ENCODE measurements around the gene ANO9. TPM values are rescaled to one million over a fixed set of nuclear protein-coding genes. Genes with fewer than 3 reads are reported as not detected.

ANO9 gene
- total RNA-seq, 3 donors from 2014 or later: 0.32 to 14.2 (median 9.8) TPM

GRCh38 chr11:449889-450808 is 8.3 kb upstream of the ANO9 start, which contains the start of gene PTDSS2:
PTDSS2 (plus strand) TSS chr11:450279; CDS start chr11:450456, 177 bp downstream.
- peaks cover 0 to 4% of the 10 kb centered on the region in 2 donors for H3K4me1 ChIP-seq
- H3K27me3 ChIP-seq: no peaks in the 10 kb centered on the region
- peak; percentile 81 to 89 (median 86) for TF ChIP-seq POLR2AphosphoS5 (IDR thresholded peaks at IDR 0.05)
- TF ChIP-seq POLR2A (IDR thresholded peaks at IDR 0.05): peak; percentile 84
- TF ChIP-seq CTCF (IDR thresholded peaks at IDR 0.05): no peak
- peak; percentile 94 to 96 for DNase-seq (ENCODE audit: low spot score in 2 of 2)
- intact Hi-C loops (cut with DNase I; ENCODE audit: low total_unique reads): loop anchor here (10.0 kb wide), 1 partner anchor 145 kb away; the partner anchor contains the start of gene IFITM2
- no peaks in the 10 kb centered on the region for H3K36me3 ChIP-seq
- H3K27ac ChIP-seq: peak within 1 kb of the TSS; percentile 89 to 93
- H3K9me3 ChIP-seq: no peaks in the 10 kb centered on the region
- peak within 1 kb of the TSS; percentile 89 to 96 (median 95) for H3K4me3 ChIP-seq

GRCh38 chr11:447923-448731 is 6.3 kb upstream of the ANO9 start:
- peak overlapping the region; percentile 55 to 72 (median 56) for H3K4me3 ChIP-seq
- TF ChIP-seq CTCF (IDR thresholded peaks at IDR 0.05) (peak; percentile 62 to 95 (median 82)), POLR2AphosphoS5 (IDR thresholded peaks at IDR 0.05) (peak; percentile 87 to 91 (median 89)), POLR2A (IDR thresholded peaks at IDR 0.05) (peak; percentile 71)
- H3K36me3 ChIP-seq: no peaks in the 10 kb centered on the region
- no peaks in the 10 kb centered on the region for H3K27me3 ChIP-seq
- H3K27ac ChIP-seq: peak overlapping the region; percentile 89 to 90
- no peaks in the 10 kb centered on the region for H3K9me3 ChIP-seq
- H3K4me1 ChIP-seq: peaks cover 0 to 4% of the 10 kb centered on the region in 2 donors
- intact Hi-C loops (cut with DNase I; ENCODE audit: low total_unique reads): no loop called here
- DNase-seq (ENCODE audit: low spot score in 2 of 2): peak; percentile 91 to 94

GRCh38 chr11:446891-447290 is 5.1 kb upstream of the ANO9 start:
- H3K36me3 ChIP-seq: no peaks in the 10 kb centered on the region
- intact Hi-C loops (cut with DNase I; ENCODE audit: low total_unique reads): no loop called here
- H3K4me1 ChIP-seq: peaks cover 0 to 4% of the 10 kb centered on the region in 2 donors
- no peak overlapping the region for H3K4me3 ChIP-seq
- H3K9me3 ChIP-seq: no peaks in the 10 kb centered on the region
- TF ChIP-seq CTCF (IDR thresholded peaks at IDR 0.05) (no peak), POLR2A (IDR thresholded peaks at IDR 0.05) (no peak), POLR2AphosphoS5 (IDR thresholded peaks at IDR 0.05) (no peak)
- no peak for DNase-seq (ENCODE audit: low spot score in 2 of 2)
- peaks cover 0 to 4% of the 10 kb centered on the region in 2 donors for H3K27me3 ChIP-seq
- no peak overlapping the region for H3K27ac ChIP-seq

GRCh38 chr11:445765-446588 is 4.2 kb upstream of the ANO9 start:
- Histone ChIP-seq H3K36me3 (no peaks in the 10 kb centered on the region), H3K27me3 (peaks cover 0 to 4% of the 10 kb centered on the region in 2 donors), H3K9me3 (no peaks in the 10 kb centered on the region), H3K4me3 (no peak overlapping the region), H3K27ac (no peak overlapping the region), H3K4me1 (peaks cover 0 to 4% of the 10 kb centered on the region in 2 donors)
- DNase-seq (ENCODE audit: low spot score in 2 of 2): no peak
- TF ChIP-seq POLR2A (IDR thresholded peaks at IDR 0.05): no peak
- no peak for TF ChIP-seq POLR2AphosphoS5 (IDR thresholded peaks at IDR 0.05)
- TF ChIP-seq CTCF (IDR thresholded peaks at IDR 0.05): no peak
- intact Hi-C loops (cut with DNase I; ENCODE audit: low total_unique reads): no loop called here

All from breast epithelium (tissue), 4 donors.